T-helper 2 cell (primary cell): ENCODE measurements around the gene C1orf115.
"Not testable (repeated sequence)": the region's sequence is repeated elsewhere in the genome, so short reads cannot be mapped to it uniquely, and the experiment has no call there.

Experiments used
- DNase-seq, 5 experiments: peaks; one replicate each; pipeline versions ENCODE4 v3.0.0 to v3.0.0-alpha.2; 2012 to 2022
- total RNA-seq, 2 donors: gene quantifications; one replicate each; lab custom pipeline; 2026; lab: John Stamatoyannopoulos, UW

C1orf115 gene
- total RNA-seq = 2.2 to 3.1 reads per million in 2 donors

GRCh38 chr1:220690140-220691052 lies at the start of gene C1orf115:
C1orf115 (plus strand) TSS chr1:220690363; CDS start chr1:220690403, 40 bp downstream.
- peak; percentile 27 to 72 (median 61) for DNase-seq

- no peak for DNase-seq
Observed at GRCh38 chr1:220642285-220642684, 47.9 kb upstream of the C1orf115 start.

GRCh38 chr1:220652995-220653394 lies 37.2 kb upstream of the C1orf115 start:
- DNase-seq = no peak

GRCh38 chr1:220655509-220655908 lies 34.7 kb upstream of the C1orf115 start:
- DNase-seq = no peak

GRCh38 chr1:220655961-220656740 lies 34.0 kb upstream of the C1orf115 start:
- no peak for DNase-seq

GRCh38 chr1:220666349-220666748 lies 23.8 kb upstream of the C1orf115 start:
- no peak for DNase-seq

- DNase-seq = no peak
Observed at GRCh38 chr1:220669005-220669404, 21.2 kb upstream of the C1orf115 start.

GRCh38 chr1:220670365-220670764 lies 19.8 kb upstream of the C1orf115 start:
- DNase-seq = no peak

GRCh38 chr1:220673921-220674320 lies 16.2 kb upstream of the C1orf115 start:
- no peak for DNase-seq

GRCh38 chr1:220677251-220677650 lies 12.9 kb upstream of the C1orf115 start:
- no peak for DNase-seq

GRCh38 chr1:220680085-220680687 lies 10.0 kb upstream of the C1orf115 start:
- peak in 1 of 5 experiments; percentile 19 for DNase-seq

GRCh38 chr1:220681220-220681880 lies 8.8 kb upstream of the C1orf115 start:
- no peak for DNase-seq

GRCh38 chr1:220682901-220683576 lies 7.1 kb upstream of the C1orf115 start:
- no peak for DNase-seq

GRCh38 chr1:220683716-220684115 lies 6.4 kb upstream of the C1orf115 start:
- not testable (repeated sequence) for DNase-seq

GRCh38 chr1:220684890-220685289 lies 5.3 kb upstream of the C1orf115 start:
- no peak for DNase-seq

GRCh38 chr1:220685879-220686278 lies 4.3 kb upstream of the C1orf115 start:
- no peak for DNase-seq

- no peak for DNase-seq
Observed at GRCh38 chr1:220687809-220688208, 2.4 kb upstream of the C1orf115 start.

- DNase-seq = no peak
Observed at GRCh38 chr1:220689666-220690065, 497 bp upstream of the C1orf115 start.

GRCh38 chr1:220691053-220691684 lies 1.0 kb downstream of the C1orf115 start:
- no peak for DNase-seq

- DNase-seq = no peak
Observed at GRCh38 chr1:220692436-220693228, 2.5 kb downstream of the C1orf115 start.
